ENCODE results near the gene PPP1R15A.
"Not testable (repeated sequence)": the region's sequence is repeated elsewhere in the genome, so short reads cannot be mapped to it uniquely, and the experiment has no call there.

PPP1R15A gene

DNA sequence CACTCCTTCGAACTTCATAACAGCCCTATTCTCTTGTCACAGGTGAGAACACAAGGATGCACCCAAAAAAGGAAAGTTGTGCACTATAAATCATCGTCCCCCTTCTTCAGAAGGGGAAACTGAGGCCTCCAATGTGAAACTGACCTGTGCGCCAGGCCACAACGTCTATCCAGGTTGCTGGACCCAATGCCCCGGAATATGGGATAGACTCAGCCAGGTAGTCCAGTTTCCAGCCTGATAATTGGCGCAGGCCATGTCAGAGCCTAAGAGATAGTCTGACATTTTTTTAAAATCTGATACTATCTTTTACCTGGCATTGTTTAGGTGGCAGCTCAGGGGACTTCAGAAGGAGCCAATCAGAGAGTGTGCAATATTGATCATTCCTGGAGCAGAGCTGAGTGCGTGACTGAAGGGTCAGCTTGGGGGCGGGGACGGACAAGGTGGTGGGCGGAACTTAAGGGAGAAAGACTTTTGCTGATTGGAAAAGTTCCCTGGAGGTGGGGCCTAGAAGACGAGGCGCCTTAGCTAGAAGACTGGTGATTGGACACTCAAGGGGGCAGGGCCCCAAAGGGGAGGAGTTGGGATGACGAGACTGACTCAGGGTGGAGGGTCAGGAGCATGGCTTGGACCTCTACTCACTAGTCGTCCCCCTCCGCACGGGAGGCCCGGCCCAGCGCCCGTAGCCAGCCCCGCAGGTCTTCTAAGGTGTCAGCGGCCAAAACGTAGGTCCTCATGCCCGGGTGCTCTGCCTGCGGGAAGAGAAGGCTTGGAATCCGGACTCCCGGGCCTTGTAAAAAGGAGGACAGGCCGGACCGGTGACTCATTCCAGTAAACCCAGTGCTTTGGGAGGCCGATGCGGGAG lies 12.3 kb upstream of the PPP1R15A start:
- no peak for DNase-seq (ENCODE audit: low read depth)

DNA sequence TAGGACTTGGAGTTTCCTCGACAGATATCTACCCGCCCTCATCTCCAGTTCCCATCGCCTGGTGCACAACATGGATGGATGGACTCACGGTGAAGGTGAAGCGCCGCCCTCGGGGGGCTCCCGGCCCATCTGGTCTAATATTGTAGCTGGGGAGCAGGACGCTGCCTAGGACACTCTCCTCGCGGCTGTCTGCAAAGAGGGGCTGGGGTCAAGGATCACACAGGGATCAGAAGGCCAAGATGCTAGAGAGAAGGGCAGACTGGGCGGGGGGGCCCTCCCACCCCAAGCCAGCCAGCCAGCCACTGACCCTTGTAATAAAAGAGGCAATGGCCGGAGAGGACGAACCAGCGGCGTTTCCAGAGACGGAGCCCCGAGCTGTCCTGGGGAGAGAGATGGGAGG lies 10.9 kb upstream of the PPP1R15A start:
- DNase-seq (ENCODE audit: low read depth), result no peak

DNA sequence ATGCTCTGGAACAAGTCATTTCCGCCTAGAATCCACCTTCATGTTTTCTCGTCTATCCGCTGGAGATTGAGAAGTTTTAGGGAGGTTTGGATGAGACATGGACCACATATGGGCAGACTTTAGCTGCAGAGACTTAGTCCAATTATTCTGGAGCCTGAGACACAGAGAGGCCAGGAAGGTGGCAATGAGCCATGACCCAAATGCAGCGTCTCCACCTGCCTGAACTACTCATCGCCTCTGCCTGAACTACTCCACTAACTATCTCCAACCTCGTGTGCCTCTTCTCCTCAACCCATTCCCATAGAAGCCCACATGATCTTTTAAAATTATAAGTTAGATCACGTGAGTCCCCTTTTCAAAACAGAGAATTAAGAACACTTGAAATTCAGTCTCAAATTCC lies 9.4 kb upstream of the PPP1R15A start:
- no peak for DNase-seq (ENCODE audit: low read depth)

DNA sequence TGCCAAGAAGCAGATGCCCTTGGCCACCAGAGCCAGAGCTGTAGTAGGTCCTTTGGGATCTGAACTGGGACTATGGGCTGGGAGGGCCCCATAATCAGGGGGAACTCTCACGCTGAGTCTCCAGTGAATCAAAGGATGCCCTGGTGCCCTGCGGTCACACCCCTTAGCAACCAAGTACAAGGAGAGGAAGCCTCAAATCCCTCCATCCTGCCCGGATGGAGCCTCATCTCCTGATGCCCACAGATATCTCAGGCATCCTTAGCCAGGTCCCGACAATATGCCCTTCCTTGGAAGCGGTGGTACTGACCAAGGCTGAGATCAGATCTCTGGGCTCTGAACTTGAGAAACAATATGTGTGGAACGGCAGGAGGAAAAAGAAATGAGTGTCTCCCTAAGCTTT lies 5.5 kb upstream of the PPP1R15A start:
- no peak for DNase-seq (ENCODE audit: low read depth)

DNA sequence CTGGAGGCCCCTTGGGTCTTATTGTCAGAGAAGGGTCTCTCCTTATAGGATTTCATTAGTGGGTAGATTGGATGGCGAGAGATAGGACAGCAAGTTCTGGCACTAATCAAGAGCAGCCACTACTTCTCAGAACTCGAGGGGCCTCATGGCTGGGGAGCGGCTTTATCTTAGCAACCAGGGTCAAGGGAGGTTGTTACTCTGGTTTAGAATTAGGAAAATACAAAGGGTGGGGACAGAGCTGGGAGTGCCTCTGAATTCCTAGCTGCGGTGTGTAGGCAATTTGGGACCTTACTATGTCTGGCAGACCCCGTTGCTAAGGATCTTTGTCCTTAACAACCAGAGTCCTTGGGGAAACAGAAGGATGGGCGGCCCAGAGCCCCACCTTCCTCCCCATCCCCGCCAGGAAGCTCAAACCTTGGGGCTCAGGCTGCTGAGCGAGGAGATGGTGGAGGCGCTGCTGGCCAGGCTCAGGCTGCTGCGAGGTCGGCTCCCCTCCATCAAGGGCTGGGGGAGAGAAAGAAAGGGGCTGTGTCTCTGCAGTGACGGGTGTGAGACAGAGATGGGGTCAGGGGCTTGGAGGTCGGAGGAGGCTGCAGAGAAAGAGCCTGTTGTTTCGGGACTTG lies 5.0 kb upstream of the PPP1R15A start:
- DNase-seq (ENCODE audit: low read depth), result no peak

DNA sequence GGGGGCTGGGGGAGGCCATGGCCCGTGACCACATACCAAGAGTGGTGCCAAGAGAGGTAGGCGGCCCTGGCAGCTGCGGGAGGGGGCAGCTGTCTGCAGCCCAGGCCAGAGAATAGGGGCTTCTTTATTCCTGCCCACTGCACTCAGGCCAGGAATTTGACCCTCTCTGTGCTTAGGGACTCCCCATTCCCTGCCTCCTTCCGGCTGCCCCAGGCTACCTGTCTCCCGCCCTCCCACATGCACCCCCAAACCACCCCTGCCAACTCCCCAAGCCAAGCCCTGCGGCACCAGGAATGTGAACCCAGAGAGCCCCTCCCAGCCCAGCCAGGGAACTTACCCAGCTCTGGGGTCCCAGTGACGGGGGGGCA lies 4.5 kb upstream of the PPP1R15A start:
- no peak for DNase-seq (ENCODE audit: low read depth)

DNA sequence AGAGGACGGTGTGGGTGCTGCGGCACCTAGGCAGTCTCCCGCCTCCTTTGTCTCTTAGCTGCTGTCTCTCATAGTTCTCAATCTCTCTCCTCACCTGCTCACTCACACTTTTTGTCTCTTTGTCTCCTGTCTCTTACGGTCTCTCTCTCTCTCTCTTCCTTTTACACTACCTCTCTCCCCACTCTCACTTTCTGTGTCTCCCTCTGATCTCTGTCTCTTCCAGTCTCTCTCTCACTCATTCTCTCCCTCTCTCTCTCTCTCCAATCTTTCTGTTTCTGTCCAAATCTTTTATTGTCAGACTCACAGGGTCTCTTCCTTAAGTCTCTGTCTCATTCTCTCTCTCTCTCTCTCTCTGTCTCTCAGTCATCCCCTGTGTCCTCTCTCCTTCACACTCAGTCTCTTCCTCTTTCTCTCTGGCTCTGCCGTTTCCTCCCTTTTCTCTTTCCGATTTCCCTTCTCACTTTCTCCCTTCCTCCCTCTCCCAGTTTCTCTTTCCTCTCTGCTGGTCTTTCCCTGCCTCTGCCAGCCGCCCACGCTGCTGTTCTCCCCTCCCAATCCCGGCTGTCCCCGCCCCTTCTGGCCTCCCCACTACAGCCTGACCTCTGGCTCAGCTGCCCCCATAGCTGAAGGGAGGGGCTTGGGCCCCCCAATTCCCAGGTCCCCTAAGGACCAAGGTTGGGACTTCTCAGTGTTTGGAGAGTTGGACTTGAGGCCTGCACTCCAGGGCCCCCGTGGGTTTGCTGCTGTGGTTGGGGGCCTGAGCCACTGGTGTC lies 3.9 kb upstream of the PPP1R15A start, which contains the start of gene PLEKHA4:
TSS of gene PLEKHA4 (minus strand) at position 504 of the 773 bp plus-strand sequence. CDS start 997 bp downstream, outside the sequence.
- DNase-seq (ENCODE audit: low read depth), result no peak

DNA sequence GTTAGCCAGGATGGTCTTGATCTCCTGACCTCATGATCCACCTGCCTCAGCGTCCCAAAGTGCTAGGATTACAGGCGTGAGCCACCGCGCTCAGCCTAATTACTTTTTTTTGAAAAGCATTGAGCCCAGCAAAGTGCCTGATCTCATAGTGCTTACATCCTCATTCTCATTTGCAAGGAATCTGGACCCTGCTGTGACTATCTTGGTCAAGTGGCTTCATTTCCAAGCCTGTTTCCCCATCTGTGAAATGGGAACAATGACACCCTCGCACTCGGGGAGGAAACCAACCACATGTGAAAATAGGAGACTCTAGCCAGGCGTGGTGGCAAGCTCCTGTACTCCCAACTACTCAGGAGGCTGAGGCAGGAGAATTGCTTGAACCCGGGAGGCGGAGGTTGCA lies 2.2 kb upstream of the PPP1R15A start:
- DNase-seq (ENCODE audit: low read depth), result no peak

DNA sequence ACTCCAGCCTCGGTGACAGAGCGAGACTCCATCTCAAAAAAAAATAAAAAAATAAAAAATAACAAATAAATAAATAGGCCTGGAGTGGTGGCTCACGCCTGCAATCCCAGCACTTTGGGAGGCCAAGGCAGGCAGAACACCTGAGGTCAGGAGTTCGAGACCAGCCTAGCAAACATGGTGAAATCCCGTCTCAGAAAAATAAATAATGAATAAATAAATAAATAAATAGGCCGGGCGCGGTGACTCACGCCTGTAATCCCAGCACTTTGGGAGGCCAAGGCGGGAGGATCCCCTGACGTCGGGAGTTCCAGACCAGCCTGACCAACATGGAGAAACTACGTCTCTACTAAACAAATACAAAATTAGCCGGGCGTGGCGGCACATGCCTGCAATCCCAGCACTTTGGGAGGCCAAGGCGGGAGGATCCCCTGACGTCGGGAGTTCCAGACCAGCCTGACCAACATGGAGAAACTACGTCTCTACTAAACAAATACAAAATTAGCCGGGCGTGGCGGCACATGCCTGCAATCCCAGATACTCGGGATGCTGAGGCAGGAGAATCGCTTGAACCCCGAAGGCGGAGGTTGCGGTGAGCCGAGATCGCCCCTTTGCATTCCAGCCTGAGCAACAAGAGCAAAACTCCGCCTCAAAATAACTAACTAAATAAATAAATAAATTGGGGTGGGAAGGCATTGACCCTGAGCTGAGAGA lies 595 bp upstream of the PPP1R15A start:
- DNase-seq (ENCODE audit: low read depth), result not testable (repeated sequence)

DNA sequence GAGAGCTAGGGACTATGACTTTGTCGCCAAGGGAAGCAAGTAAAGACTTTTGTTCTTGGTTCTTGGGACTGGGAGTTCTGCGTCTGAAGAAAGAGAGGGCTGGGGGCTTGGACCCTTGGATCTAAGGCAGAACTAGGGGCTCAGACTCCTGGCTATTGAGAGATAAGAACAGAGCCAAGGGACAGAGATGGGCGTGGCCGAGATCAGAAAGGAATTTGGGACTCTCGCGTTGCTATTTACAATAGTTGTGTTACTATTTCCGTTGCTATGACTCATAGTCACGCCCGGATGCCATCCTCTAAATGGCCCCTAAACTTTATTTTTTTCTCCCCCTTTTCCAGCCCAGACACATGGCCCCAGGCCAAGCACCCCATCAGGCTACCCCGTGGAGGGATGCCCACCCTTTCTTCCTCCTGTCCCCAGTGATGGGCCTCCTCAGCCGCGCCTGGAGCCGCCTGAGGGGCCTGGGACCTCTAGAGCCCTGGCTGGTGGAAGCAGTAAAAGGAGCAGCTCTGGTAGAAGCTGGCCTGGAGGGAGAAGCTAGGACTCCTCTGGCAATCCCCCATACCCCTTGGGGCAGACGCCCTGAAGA lies 759 bp downstream of the PPP1R15A start:
- DNase-seq (ENCODE audit: low read depth), result peak; percentile 65

DNA sequence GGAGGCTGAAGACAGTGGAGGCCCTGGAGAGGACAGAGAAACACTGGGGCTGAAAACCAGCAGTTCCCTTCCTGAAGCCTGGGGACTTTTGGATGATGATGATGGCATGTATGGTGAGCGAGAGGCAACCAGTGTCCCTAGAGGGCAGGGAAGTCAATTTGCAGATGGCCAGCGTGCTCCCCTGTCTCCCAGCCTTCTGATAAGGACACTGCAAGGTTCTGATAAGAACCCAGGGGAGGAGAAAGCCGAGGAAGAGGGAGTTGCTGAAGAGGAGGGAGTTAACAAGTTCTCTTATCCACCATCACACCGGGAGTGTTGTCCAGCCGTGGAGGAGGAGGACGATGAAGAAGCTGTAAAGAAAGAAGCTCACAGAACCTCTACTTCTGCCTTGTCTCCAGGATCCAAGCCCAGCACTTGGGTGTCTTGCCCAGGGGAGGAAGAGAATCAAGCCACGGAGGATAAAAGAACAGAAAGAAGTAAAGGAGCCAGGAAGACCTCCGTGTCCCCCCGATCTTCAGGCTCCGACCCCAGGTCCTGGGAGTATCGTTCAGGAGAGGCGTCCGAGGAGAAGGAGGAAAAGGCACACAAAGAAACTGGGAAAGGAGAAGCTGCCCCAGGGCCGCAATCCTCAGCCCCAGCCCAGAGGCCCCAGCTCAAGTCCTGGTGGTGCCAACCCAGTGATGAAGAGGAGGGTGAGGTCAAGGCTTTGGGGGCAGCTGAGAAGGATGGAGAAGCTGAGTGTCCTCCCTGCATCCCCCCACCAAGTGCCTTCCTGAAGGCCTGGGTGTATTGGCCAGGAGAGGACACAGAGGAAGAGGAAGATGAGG lies 1.5 kb downstream of the PPP1R15A start:
- DNase-seq (ENCODE audit: low read depth), result no peak

DNA sequence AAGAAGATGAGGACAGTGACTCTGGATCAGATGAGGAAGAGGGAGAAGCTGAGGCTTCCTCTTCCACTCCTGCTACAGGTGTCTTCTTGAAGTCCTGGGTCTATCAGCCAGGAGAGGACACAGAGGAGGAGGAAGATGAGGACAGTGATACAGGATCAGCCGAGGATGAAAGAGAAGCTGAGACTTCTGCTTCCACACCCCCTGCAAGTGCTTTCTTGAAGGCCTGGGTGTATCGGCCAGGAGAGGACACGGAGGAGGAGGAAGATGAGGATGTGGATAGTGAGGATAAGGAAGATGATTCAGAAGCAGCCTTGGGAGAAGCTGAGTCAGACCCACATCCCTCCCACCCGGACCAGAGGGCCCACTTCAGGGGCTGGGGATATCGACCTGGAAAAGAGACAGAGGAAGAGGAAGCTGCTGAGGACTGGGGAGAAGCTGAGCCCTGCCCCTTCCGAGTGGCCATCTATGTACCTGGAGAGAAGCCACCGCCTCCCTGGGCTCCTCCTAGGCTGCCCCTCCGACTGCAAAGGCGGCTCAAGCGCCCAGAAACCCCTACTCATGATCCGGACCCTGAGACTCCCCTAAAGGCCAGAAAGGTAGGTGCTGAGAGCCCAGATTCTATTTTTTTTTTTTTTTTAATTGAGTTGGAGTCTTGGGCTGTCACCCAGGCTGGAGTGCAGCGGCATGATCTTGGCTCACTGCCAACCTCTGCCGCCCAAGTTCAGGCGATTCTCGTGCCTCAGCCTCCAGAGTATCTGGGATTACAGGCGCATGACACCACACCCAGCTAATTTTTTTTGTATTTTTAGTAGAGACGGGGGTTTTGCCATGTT lies 2.3 kb downstream of the PPP1R15A start:
- DNase-seq (ENCODE audit: low read depth), result no peak

DNA sequence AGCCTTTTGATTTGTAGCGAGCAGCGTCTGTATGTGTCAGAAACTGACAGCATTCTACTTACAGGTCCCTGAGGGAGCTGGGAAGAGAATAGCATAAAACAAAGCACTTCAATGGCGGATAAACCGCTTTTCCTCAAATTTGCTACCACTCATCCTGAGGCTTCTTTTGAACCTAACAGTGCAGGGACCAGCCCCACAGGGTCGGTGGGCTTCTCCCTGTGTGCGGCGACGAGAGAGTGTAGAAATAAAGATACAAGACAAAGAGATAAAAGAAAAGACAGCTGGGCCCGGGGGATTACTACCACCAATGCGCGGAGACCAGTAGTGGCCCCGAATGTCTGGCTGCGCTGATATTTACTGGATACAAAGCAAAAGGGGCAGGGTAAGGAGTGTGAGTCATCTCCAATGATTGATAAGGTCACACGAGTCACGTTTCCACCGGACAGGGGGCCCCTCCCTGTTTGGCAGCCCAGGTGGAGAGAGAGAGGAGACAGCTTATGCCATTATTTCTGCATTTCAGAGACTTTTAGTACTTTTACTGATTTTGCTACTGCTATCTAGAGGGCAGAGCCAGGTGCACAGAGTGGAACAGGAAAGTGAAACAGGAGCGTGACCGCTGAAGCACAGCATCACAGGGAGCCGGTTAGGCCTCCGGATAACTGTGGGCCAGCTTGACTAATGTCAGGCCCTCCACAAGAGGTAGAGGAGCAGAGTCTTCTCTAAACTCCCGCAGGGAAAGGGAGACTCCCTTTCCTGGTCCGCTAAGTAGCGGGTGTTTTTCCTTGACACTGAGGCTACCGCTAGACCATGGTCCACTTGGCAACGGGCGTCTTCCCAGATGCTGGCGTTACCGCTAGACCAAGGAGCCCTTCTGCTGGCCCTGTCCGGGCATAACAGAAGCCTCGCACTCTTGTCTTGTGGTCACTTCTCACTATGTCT lies 4.1 kb downstream of the PPP1R15A start:
- not testable (repeated sequence) for DNase-seq (ENCODE audit: low read depth)

DNA sequence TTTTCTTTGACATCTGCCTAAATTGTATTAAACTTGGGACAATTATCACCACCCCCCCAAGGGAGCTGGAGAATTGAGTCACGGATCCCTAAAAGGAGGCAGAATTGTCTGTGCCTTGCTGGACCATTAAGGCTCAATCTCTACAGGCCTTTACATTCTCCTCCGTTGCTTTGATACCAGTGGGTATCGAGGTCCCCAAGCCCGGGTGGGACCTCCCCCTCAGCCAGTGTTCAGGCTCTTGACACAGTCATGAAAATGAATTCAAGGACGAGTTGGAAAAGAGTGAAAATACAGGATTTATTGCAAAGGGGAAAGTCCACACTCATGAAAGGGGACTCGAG lies 5.6 kb downstream of the PPP1R15A start:
- DNase-seq (ENCODE audit: low read depth), result no peak

DNA sequence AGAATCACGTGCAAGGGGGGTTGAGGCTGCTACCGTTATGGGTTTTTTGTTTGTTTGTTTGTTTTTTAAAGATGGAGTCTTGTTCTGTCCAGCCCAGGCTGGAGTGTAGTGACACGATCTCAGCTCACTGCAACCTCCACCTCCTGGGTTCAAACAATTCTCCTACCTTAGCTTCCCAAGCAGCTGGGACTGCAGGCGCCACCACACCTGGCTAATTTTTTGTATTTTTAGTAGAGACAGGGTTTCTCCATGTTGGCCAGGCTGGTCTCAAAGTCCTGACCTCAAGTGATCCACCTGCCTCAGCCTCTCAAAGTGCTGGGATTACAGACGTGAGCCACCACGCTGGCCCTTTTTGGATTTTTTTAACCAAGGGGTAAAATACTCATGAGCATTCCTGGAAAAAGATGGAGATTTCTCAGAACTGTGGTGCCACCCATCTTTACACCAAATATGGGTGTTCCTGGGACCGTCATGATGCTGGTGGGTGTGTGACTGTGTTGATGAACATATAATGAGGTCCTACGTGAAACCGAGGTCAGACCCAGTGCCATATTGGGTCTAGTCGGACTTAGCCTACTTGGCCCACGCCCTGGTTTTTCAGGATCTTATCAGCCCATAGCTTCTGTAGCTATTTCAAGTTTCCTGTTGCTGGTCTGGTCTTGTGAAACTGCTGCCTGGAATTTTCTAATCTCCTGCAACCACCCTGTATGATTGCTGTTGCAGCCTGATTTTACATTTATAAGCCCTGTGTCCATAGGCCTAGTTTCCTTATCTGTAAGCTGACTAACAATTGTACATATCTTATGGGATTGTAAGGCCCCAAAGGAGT lies 6.2 kb downstream of the PPP1R15A start:
- no peak for DNase-seq (ENCODE audit: low read depth)

DNA sequence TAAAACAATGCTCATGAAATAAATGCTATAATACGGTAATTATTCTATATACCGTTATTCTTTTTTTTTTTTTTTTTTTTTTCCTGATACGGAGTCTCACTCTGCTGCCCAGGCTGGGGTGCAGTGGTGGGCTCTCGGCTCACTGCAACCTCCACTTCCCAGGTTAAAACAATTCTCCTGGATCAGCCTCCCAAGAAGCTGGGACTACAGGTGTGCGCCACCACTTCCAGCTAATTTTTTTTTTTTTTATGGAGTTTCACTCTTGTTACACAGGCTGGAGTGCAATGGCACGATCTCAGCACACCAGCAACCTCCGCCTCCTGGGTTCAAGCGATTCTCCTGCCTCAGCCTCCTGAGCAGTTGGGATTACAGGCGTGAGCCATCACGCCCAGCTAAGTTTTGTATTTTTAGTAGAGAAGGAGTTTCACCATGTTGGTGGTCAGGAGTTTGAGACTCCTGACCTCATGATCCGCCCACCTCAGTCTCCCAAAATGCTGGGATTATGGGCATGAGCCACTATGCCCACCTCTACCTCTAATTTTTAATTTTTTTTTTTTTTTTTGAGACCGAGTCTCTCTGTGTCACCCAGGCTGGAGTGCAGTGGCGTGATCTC lies 6.9 kb downstream of the PPP1R15A start:
- DNase-seq (ENCODE audit: low read depth), result no peak

DNA sequence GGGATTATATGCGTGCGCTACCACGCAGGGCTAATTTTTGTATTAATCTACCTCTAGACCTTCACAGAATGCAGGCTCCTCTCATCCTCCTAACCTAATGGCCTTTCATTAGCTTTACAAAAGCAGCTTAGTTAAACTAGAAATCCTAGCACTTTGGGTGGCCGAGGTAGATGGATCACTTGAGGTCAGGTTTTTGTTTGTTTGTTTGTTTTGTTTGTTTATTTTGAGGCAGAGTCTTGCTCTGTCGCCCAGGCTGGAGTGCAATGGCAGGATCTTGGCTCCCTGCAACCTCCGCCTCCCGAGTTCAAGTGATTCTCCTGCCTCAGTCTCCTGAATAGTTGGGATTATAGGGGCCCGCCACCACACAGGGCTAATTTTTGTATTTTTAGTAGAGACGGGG lies 7.5 kb downstream of the PPP1R15A start:
- DNase-seq (ENCODE audit: low read depth), result not testable (repeated sequence)
